ENCODE data around the gene FADS2.

- TF ChIP-seq CTCF (IDR thresholded peaks at IDR 0.05) (no peak), POLR2A (IDR thresholded peaks at IDR 0.05) (no peak)
Observed at GRCh38 chr11:61842528-61842820, 14.4 kb downstream of the FADS2 start.
